Spleen (tissue), 7 donors: Measurements from ENCODE around the gene SYCE1L.
"Not testable (repeated sequence)": the region's sequence is repeated elsewhere in the genome, so short reads cannot be mapped to it uniquely, and the experiment has no call there.

Source experiments
- CTCF ChIP-seq, 11 experiments: fragments of 200-600 bp in 7 of 11; fragments of 450-650 bp in 4 of 11; sonication (generic) in 4 of 11; IDR thresholded peaks in 8 of 11; conservative IDR thresholded peaks in 3 of 11; 1 replicate in 7 of 11; 2 replicates in 4 of 11; pipeline versions ENCODE4 v1.4.0 to v1.8.0; 2016 to 2021; ENCODE audit warnings: antibody characterized with exemption in 11 of 11, inconsistent platforms in 4 of 11, mild to moderate bottlenecking in 1 of 11
- POLR2A ChIP-seq, 3 donors: fragments of 450-650 bp; IDR thresholded peaks; one replicate each; pipeline ENCODE4 v1.5.1; 2017; ENCODE audit warnings: antibody characterized with exemption in 3 of 3, mild to moderate bottlenecking in 1 of 3
- POLR2AphosphoS5 ChIP-seq, 3 donors: sonication (generic); formaldehyde crosslinking; IDR thresholded peaks; one replicate each; pipeline ENCODE4 v1.5.1; 2017; ENCODE audit warnings: antibody characterized with exemption in 3 of 3
- donor health status: DM: no; HTN: no; CAD: no; lungs with moderate emphysema.
- donor health status: DM: no; HTN: no; CAD: no.
- donor health status: DM: no; HTN: no; CAD: no.

GRCh38 chr16:77242471-77242870 lies 43.3 kb downstream of the SYCE1L start:
- not testable (repeated sequence) for TF ChIP-seq CTCF (IDR thresholded peaks at IDR 0.05 in 8 of 11, conservative IDR thresholded peaks at IDR 0.05 in 3 of 11); POLR2A (IDR thresholded peaks at IDR 0.05); POLR2AphosphoS5 (IDR thresholded peaks at IDR 0.05)
